HepG2 (cell line): ENCODE results near the gene METAP1. TPM values are rescaled to one million over a fixed set of nuclear protein-coding genes. Genes with fewer than 3 reads are reported as not detected.

Experiments
- ATF2 ChIP-seq: sonication (generic); formaldehyde crosslinking; IDR thresholded peaks from 2 replicates; pipeline ENCODE4 v1.4.0; 2020; ENCODE audit warnings: missing genetic modification reagents
- ATF3 ChIP-seq: sonication (generic); formaldehyde crosslinking; IDR thresholded peaks from 2 replicates; pipeline ENCODE4 v1.4.0; 2020; ENCODE audit warnings: missing genetic modification reagents
- BCLAF1 ChIP-seq: fragments of 450-650 bp; IDR thresholded peaks from 2 replicates; pipeline ENCODE4 v1.6.1; 2017; ENCODE audit warnings: mild to moderate bottlenecking
- CAMTA2 ChIP-seq: sonication (generic); formaldehyde crosslinking; IDR thresholded peaks from 2 replicates; pipeline ENCODE4 v1.4.0; 2020; ENCODE audit warnings: mild to moderate bottlenecking, missing genetic modification reagents, borderline replicate concordance
- EED ChIP-seq: sonication (generic); formaldehyde crosslinking; IDR thresholded peaks from 2 replicates; pipeline ENCODE4 v1.5.0; 2020; ENCODE audit warnings: mild to moderate bottlenecking, missing genetic modification reagents
- GABPA ChIP-seq, 2 experiments: IDR thresholded peaks; 2 replicates each; pipeline ENCODE4 v1.6.1; 2011 to 2016; ENCODE audit warnings: low read depth in 2 of 2, low read length in 1 of 2, missing biosample characterization in 1 of 2, missing genetic modification characterization in 1 of 2
- GPN1 ChIP-seq: sonication (generic); formaldehyde crosslinking; IDR thresholded peaks from 2 replicates; pipeline ENCODE4 v1.5.1; 2020; ENCODE audit warnings: missing genetic modification reagents, borderline replicate concordance
- HMG20A ChIP-seq: IDR thresholded peaks from 2 replicates; pipeline ENCODE4 v1.6.1; 2016; ENCODE audit warnings: borderline replicate concordance
- NFE2L2 ChIP-seq: fragments of 150-350 bp; IDR thresholded peaks from 2 replicates; pipeline ENCODE4 v1.6.1; 2014; ENCODE audit warnings: low read length
- REPIN1 ChIP-seq: sonication (generic); formaldehyde crosslinking; IDR thresholded peaks from 2 replicates; pipeline ENCODE4 v1.8.0; 2022; ENCODE audit warnings: missing genetic modification reagents, low read depth, mild to moderate bottlenecking, borderline replicate concordance
- STAT5B ChIP-seq: sonication (generic); formaldehyde crosslinking; IDR thresholded peaks from 2 replicates; pipeline ENCODE4 v1.4.0; 2020; ENCODE audit warnings: missing genetic modification reagents
- TBX2 ChIP-seq: sonication (generic); formaldehyde crosslinking; IDR thresholded peaks from 2 replicates; pipeline ENCODE4 v1.5.0; 2020; ENCODE audit warnings: missing genetic modification reagents, mild to moderate bottlenecking, borderline replicate concordance
- ZBTB2 ChIP-seq: sonication (generic); formaldehyde crosslinking; IDR thresholded peaks from 2 replicates; pipeline ENCODE4 v1.8.0; 2022; ENCODE audit warnings: low read depth, missing genetic modification reagents
- ZBTB7A ChIP-seq: sonication (generic); formaldehyde crosslinking; IDR thresholded peaks from 2 replicates; pipeline ENCODE4 v1.8.0; 2022; ENCODE audit warnings: mild to moderate bottlenecking, missing genetic modification reagents
- ZMYM4 ChIP-seq: sonication (generic); formaldehyde crosslinking; IDR thresholded peaks from 2 replicates; pipeline ENCODE4 v1.8.1; 2023; ENCODE audit warnings: mild to moderate bottlenecking, missing genetic modification reagents
- ZNF10 ChIP-seq: sonication (generic); formaldehyde crosslinking; IDR thresholded peaks from 2 replicates; pipeline ENCODE4 v1.4.0; 2020; ENCODE audit warnings: mild to moderate bottlenecking, low read depth, missing genetic modification reagents, borderline replicate concordance
- ZNF230 ChIP-seq: sonication (generic); formaldehyde crosslinking; IDR thresholded peaks from 2 replicates; pipeline ENCODE4 v1.4.0; 2020; ENCODE audit warnings: mild to moderate bottlenecking, missing genetic modification reagents
- ZNF260 ChIP-seq: sonication (generic); formaldehyde crosslinking; IDR thresholded peaks from 2 replicates; pipeline ENCODE4 v1.4.0; 2020; ENCODE audit warnings: missing genetic modification reagents, low read depth, mild to moderate bottlenecking, borderline replicate concordance
- ZNF34 ChIP-seq: sonication (generic); formaldehyde crosslinking; IDR thresholded peaks from 2 replicates; pipeline ENCODE4 v1.4.0; 2020; ENCODE audit warnings: mild to moderate bottlenecking, missing genetic modification reagents, borderline replicate concordance
- ZNF431 ChIP-seq: sonication (generic); formaldehyde crosslinking; IDR thresholded peaks from 2 replicates; pipeline ENCODE4 v1.9.0; 2022; ENCODE audit warnings: missing genetic modification reagents, low read depth, mild to moderate bottlenecking, borderline replicate concordance
- ZNF580 ChIP-seq: IDR thresholded peaks from 2 replicates; pipeline ENCODE4 v1.6.1; 2016; ENCODE audit warnings: low read depth, borderline replicate concordance
- ZNF670 ChIP-seq: sonication (generic); formaldehyde crosslinking; IDR thresholded peaks from 2 replicates; pipeline ENCODE4 v1.8.0; 2022; ENCODE audit warnings: mild to moderate bottlenecking, missing genetic modification reagents, borderline replicate concordance
- ZSCAN20 ChIP-seq: sonication (generic); formaldehyde crosslinking; IDR thresholded peaks from 2 replicates; pipeline ENCODE4 v1.4.0; 2020; ENCODE audit warnings: missing genetic modification reagents, mild to moderate bottlenecking, borderline replicate concordance
- polyA plus RNA-seq, 8 experiments: library from polyadenylated mRNA; depleted of rRNA in 3 of 8; stranded (reverse) in 7 of 8; unstranded in 1 of 8; fragments of >200 nt; fragmentation: Illumina TruSeq in 4 of 8; extraction: Trizol in 4 of 8; gene quantifications; 2 replicates each; pipeline versions ENCODE4 v1.2.1 to v1.2.3, GENCODE V29; 2011 to 2016; ENCODE audit warnings: low read depth in 4 of 8, missing spikeins in 1 of 8, mixed read lengths in 1 of 8; ENCODE audit not compliant: insufficient read depth in 1 of 8
- total RNA-seq, 5 experiments: library from RNA; depleted of rRNA; stranded (reverse); fragments of >200 nt; fragmentation: Illumina TruSeq; extraction: Trizol; gene quantifications; 2 replicates each; pipeline ENCODE4 v1.2.3, GENCODE V29; 2016; ENCODE audit warnings: low read depth in 1 of 5

Gene METAP1
- total and polyA plus RNA-seq, 2 of the 13 experiments (the other 11 are each of a cell fraction or from before 2014, with no cell fraction given) = 44.9 to 53.5 TPM

- TF ChIP-seq ZBTB7A (CRISPR knock-in tag) = no peak
- TF ChIP-seq ZNF10 (CRISPR knock-in tag) = no peak
- TF ChIP-seq HMG20A (CRISPR knock-in tag) = no peak
- 0 out of 2 replicates have a peak, but pooled peaks have one; percentile 11 for TF ChIP-seq EED
- TF ChIP-seq CAMTA2 (CRISPR knock-in tag) = no peak
- TF ChIP-seq STAT5B (CRISPR knock-in tag) = no peak
- TF ChIP-seq ZSCAN20 (CRISPR knock-in tag) = 0 out of 2 replicates have a peak, but pooled peaks have one; percentile 55
- TF ChIP-seq ZNF260 = no peak
- TF ChIP-seq GPN1 (CRISPR knock-in tag) = no peak
- TF ChIP-seq ZNF580 = no peak
- peak; percentile 89 for TF ChIP-seq ZMYM4 (CRISPR knock-in tag)
- TF ChIP-seq BCLAF1 = no peak
- no peak; the same call in 1 of the 2 replicates for TF ChIP-seq ZNF431 (CRISPR knock-in tag)
- 0 out of 2 replicates have a peak, but pooled peaks have one; percentile 46 for TF ChIP-seq ATF2 (CRISPR knock-in tag)
- peak; percentile 76 for TF ChIP-seq TBX2
- TF ChIP-seq ZNF34 (CRISPR knock-in tag) = no peak
- no peak for TF ChIP-seq ATF3 (CRISPR knock-in tag)
- peak; percentile 28 for TF ChIP-seq ZBTB2
- no peak for TF ChIP-seq ZNF230 (CRISPR knock-in tag)
- TF ChIP-seq NFE2L2 = no peak
- TF ChIP-seq REPIN1 (CRISPR knock-in tag) = peak; percentile 85
- peak; percentile 24; the same call in 1 of the 2 replicates for TF ChIP-seq ZNF670 (CRISPR knock-in tag)
- no peak for TF ChIP-seq GABPA (IDR thresholded peaks at IDR 0.05; ENCODE audit: low read depth, low read length)
- no peak for TF ChIP-seq GABPA (CRISPR knock-in tag; IDR thresholded peaks at IDR 0.05; ENCODE audit: low read depth)
Observed at GRCh38 chr4:98995183-98996055, at the start of gene METAP1 (continued).
